Smooth muscle cell (in vitro differentiated cells): ENCODE data around the gene SLTM. TPM values are rescaled to one million over a fixed set of nuclear protein-coding genes. Genes with fewer than 3 reads are reported as not detected.
A peak's percentile ranks its signal among the peaks of the same experiment; 100 is the strongest.
"Not testable (repeated sequence)": the region's sequence is repeated elsewhere in the genome, so short reads cannot be mapped to it uniquely, and the experiment has no call there.

Source experiments
- DNase-seq: peaks from one replicate; lab custom pipeline; 2025; ENCODE audit not compliant: unreplicated experiment; lab: John Stamatoyannopoulos, UW
- H2AFZ ChIP-seq: fragments of 200-600 bp; sonication (generic); 2 replicates; pipeline ENCODE4 v1.6.0; 2016; ENCODE audit warnings: antibody characterized with exemption, low read depth, mild to moderate bottlenecking
- H3F3A ChIP-seq: fragments of 200-600 bp; sonication (generic); 2 replicates; pipeline ENCODE4 v1.6.0; 2017; ENCODE audit warnings: antibody characterized with exemption, low read depth
- H3K27ac ChIP-seq: fragments of 200-600 bp; sonication (generic); 2 replicates; pipeline ENCODE4 v1.5.1; 2016; ENCODE audit warnings: low read depth, mild to moderate bottlenecking
- H3K27me3 ChIP-seq: fragments of 200-600 bp; sonication (generic); 2 replicates; pipeline ENCODE4 v1.6.1; 2016; ENCODE audit warnings: low read depth, mild to moderate bottlenecking
- H3K36me3 ChIP-seq: fragments of 200-600 bp; sonication (generic); 2 replicates; pipeline ENCODE4 v1.5.1; 2016; ENCODE audit warnings: low read depth
- H3K4me1 ChIP-seq: fragments of 200-600 bp; sonication (generic); 2 replicates; pipeline ENCODE4 v1.5.1; 2016; ENCODE audit warnings: low read depth
- H3K4me2 ChIP-seq: fragments of 200-600 bp; sonication (generic); 2 replicates; pipeline ENCODE4 v1.6.0; 2016; ENCODE audit warnings: mild to moderate bottlenecking
- H3K4me3 ChIP-seq: fragments of 200-600 bp; sonication (generic); 2 replicates; pipeline ENCODE4 v1.5.1; 2016; ENCODE audit warnings: mild to moderate bottlenecking
- H3K79me2 ChIP-seq: fragments of 200-600 bp; sonication (generic); 2 replicates; pipeline ENCODE4 v1.6.0; 2016; ENCODE audit warnings: low read depth, mild to moderate bottlenecking
- H3K9ac ChIP-seq: fragments of 200-600 bp; sonication (generic); 2 replicates; pipeline ENCODE4 v1.6.0; 2016; ENCODE audit warnings: low read depth
- H3K9me3 ChIP-seq: fragments of 200-600 bp; sonication (generic); replicated peaks from 2 replicates; pipeline ENCODE4 v1.5.1; 2016; ENCODE audit warnings: low read depth
- H4K20me1 ChIP-seq: fragments of 200-600 bp; sonication (generic); 2 replicates; pipeline ENCODE4 v1.6.0; 2016; ENCODE audit warnings: low read depth
- WGBS: methylation state at CpG from one replicate; pipeline ENCODE4 v1.1.7; 2016; ENCODE audit warnings: low lambda C conversion rate; 5-methylcytosine and 5-hydroxymethylcytosine counted together
- polyA plus RNA-seq: library from polyadenylated mRNA; unstranded; fragments of >200 nt; fragmentation: Nextera tagmentation; extraction: Ambion mirVana; gene quantifications from 2 replicates; pipeline ENCODE4 v1.2.1, GENCODE V29; 2016
- total RNA-seq: library from RNA; depleted of rRNA; stranded (reverse); fragments of >200 nt; gene quantifications from 2 replicates; pipeline ENCODE4 v1.2.3, GENCODE V29; 2014
- TF ChIP-seq, protein P1 (sequence below): fragments of 200-600 bp; sonication (generic); IDR thresholded peaks from 2 replicates; pipeline ENCODE4 v1.5.1; 2017; ENCODE audit warnings: borderline replicate concordance, mild to moderate bottlenecking, antibody characterized with exemption; ENCODE audit not compliant: insufficient read depth, poor library complexity, severe bottlenecking

The SLTM gene
- total and polyA plus RNA-seq, 2 experiments from 2014 or later: 43.8 to 56.8 TPM

DNA sequence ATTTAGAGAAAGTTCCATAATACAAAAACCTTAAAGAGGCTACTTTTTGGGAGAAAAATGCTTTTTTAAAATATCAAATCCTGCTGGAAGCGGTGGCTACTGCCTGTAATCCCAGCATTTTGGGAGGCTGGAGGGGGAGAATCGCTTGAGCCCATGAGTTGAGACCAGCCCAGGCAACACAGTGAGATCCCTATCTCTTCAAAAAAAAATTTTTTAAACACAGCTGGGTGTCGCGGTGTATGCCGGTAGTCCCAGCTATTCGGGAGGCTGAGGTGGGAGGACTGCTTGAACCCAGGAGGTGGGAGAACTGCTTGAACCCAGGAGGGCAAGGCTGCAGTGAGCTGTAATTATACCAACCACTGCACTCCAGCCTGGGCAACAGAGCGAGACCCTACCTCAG lies 14.2 kb downstream of the SLTM start:
- Histone ChIP-seq H3K27ac (peak overlapping the region; percentile 20), H3K27me3 (no peaks in the 10 kb centered on the region), H3K4me3 (no peak overlapping the region), H3K9ac (no peak overlapping the region), H3K4me1 (no peaks in the 10 kb centered on the region), H3F3A (no peaks in the 10 kb centered on the region), H3K9me3 (no peaks in the 10 kb centered on the region), H3K36me3 (no peaks in the 10 kb centered on the region), H4K20me1 (peaks cover 87% of the 10 kb centered on the region), H3K4me2 (no peak overlapping the region), H3K79me2 (peaks cover 76% of the 10 kb centered on the region), H2AFZ (no peak overlapping the region)
- no peak for DNase-seq
- TF ChIP-seq, protein P1, sequence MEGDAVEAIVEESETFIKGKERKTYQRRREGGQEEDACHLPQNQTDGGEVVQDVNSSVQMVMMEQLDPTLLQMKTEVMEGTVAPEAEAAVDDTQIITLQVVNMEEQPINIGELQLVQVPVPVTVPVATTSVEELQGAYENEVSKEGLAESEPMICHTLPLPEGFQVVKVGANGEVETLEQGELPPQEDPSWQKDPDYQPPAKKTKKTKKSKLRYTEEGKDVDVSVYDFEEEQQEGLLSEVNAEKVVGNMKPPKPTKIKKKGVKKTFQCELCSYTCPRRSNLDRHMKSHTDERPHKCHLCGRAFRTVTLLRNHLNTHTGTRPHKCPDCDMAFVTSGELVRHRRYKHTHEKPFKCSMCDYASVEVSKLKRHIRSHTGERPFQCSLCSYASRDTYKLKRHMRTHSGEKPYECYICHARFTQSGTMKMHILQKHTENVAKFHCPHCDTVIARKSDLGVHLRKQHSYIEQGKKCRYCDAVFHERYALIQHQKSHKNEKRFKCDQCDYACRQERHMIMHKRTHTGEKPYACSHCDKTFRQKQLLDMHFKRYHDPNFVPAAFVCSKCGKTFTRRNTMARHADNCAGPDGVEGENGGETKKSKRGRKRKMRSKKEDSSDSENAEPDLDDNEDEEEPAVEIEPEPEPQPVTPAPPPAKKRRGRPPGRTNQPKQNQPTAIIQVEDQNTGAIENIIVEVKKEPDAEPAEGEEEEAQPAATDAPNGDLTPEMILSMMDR: no peak
- 98% methylated on average over 7 of the region's 7 CpGs for WGBS

DNA sequence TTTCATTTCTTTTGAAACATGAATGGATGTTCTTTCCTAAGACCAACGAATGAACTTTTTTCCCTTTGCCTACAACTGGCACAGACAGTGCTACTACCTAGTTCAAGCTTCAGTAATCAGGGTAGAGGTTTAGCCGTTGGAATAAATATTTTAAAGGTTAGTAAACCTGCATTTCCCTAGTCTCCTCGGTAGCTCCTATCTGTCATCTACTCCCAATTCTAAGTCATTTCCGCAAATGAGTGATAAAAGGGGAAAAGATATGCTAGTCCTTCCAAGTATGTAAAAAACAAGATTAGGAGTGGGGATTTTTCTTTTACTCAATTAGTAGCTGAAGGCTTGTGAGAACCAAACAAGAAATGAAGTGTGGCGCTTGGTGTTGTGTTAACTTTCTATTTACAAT lies 15.2 kb downstream of the SLTM start:
- Histone ChIP-seq H3K79me2 (peaks cover 75% of the 10 kb centered on the region), H3K4me3 (no peak overlapping the region), H3K4me1 (no peaks in the 10 kb centered on the region), H3K36me3 (no peaks in the 10 kb centered on the region), H3F3A (no peaks in the 10 kb centered on the region), H2AFZ (no peak overlapping the region), H3K27ac (peak overlapping the region; percentile 20), H3K4me2 (peak overlapping the region; percentile 40), H3K9ac (no peak overlapping the region), H4K20me1 (peaks cover 78% of the 10 kb centered on the region), H3K27me3 (no peaks in the 10 kb centered on the region), H3K9me3 (no peaks in the 10 kb centered on the region)
- DNase-seq: no peak
- TF ChIP-seq, protein P1: no peak
- WGBS: 49% methylated on average over 5 of the region's 5 CpGs

DNA sequence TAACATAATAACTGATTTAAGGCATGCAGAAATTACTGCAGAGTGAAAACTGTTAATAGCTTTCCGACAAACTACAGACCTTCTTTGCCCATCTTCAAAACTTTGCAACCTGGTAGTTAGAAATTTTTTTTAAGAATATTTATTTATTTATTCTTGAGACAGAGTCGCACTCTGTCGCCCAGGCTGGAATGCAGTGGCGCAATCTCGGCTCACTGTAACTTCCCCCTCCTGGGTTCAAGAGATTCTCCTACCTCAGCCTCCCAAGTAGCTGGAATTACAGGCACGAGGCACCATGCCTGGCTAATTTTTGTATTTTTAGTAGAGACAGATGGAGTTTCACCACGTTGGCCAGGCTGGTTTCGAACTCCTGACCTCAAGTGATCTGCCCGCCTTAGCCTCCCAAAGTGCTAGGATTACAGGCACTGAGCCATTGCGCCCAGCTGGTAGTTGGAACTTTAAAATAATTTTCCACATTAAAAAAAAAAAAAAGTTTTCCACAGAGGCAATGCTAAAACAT lies 15.8 kb downstream of the SLTM start:
- Histone ChIP-seq H3K79me2 (peaks cover 74% of the 10 kb centered on the region), H3K27ac (peak overlapping the region; percentile 20), H4K20me1 (peaks cover 72% of the 10 kb centered on the region)
- not testable (repeated sequence) for H3K36me3 ChIP-seq, H3F3A ChIP-seq, H3K4me1 ChIP-seq, H3K27me3 ChIP-seq, H3K4me3 ChIP-seq, H3K9me3 ChIP-seq, H3K4me2 ChIP-seq, H3K9ac ChIP-seq, DNase-seq, H2AFZ ChIP-seq
- WGBS: 87% methylated on average over 10 of the region's 10 CpGs

DNA sequence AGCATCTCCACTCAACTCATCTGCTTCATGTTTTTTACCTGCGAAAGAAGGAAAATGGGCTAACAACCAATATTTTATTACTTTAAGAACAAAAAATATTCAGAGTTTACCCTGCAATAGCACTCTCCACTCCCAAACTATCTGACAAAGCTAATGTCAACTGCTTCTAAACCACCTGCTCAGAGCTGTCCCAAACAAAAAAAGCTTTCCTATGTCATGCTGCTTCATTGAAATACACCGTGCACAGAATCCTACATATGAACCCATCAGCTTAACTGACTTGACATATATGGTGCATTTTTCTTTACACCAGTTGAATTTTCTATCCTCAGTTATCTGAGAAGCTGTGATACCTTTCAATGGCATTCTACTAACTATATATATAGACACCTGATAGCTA lies 16.5 kb downstream of the SLTM start:
- Histone ChIP-seq H3K4me2 (no peak overlapping the region), H3K27me3 (no peaks in the 10 kb centered on the region), H4K20me1 (peaks cover 69% of the 10 kb centered on the region), H3K9ac (no peak overlapping the region), H3K4me3 (no peak overlapping the region), H3F3A (no peaks in the 10 kb centered on the region), H3K4me1 (no peaks in the 10 kb centered on the region), H3K9me3 (no peaks in the 10 kb centered on the region), H3K79me2 (peaks cover 76% of the 10 kb centered on the region), H3K27ac (no peak overlapping the region), H3K36me3 (peaks cover 2% of the 10 kb centered on the region), H2AFZ (no peak overlapping the region)
- WGBS: 94% methylated on average over 2 of the region's 2 CpGs
- TF ChIP-seq, protein P1: no peak
- no peak for DNase-seq
